SU-DHL-6 (cell line): ENCODE measurements around the gene ZNF830.

Experiments used
- CTCF ChIP-seq: fragments of 200-600 bp; sonication (generic); IDR thresholded peaks from one replicate; pipeline ENCODE4 v1.5.1; 2017; ENCODE audit warnings: antibody characterized with exemption, mild to moderate bottlenecking, low read length, moderate library complexity; ENCODE audit not compliant: insufficient read depth, poor library complexity, severe bottlenecking
- EZH2phosphoT487 ChIP-seq: fragments of 200-600 bp; sonication (generic), shearing (Covaris generic); conservative IDR thresholded peaks from 2 replicates; pipeline ENCODE4 v1.6.1; 2018; ENCODE audit warnings: mild to moderate bottlenecking, antibody characterized with exemption, low read length, moderate library complexity, mixed read lengths

GRCh38 chr17:34974179-34974578, 12.8 kb downstream of the ZNF830 start:
- TF ChIP-seq CTCF = no peak
- no peak for TF ChIP-seq EZH2phosphoT487
